ENCODE measurements around the gene FPR1. TPM values are rescaled to one million over a fixed set of nuclear protein-coding genes. Genes with fewer than 3 reads are reported as not detected.

FPR1 gene
- total RNA-seq (7.1 TPM), polyA plus RNA-seq (15.7 TPM)

- H3K4me3 ChIP-seq (ENCODE audit: low read depth, low read length), result no peak within 1 kb of the TSS
- H3K27ac ChIP-seq (ENCODE audit: low read depth), result no peak within 1 kb of the TSS
- no peak for DNase-seq (ENCODE audit: extremely low spot score)
- 83% methylated on average over 2 of the region's 2 CpGs for WGBS
- H3K36me3 ChIP-seq (ENCODE audit: insufficient read depth), result no peaks in the 10 kb centered on the region
- H3K4me1 ChIP-seq (ENCODE audit: insufficient read depth), result no peaks in the 10 kb centered on the region
These were observed at the start of gene FPR1 for GRCh38 chr19:51751655-51752054. TSS of gene FPR1 (minus strand) at chr19:51751878. CDS start at chr19:51746994, 4,884 bp downstream.

GRCh38 chr19:51800473-51801244 is 49.0 kb upstream of the FPR1 start:
- Histone ChIP-seq H3K4me1 (ENCODE audit: insufficient read depth) (no peaks in the 10 kb centered on the region), H3K4me3 (ENCODE audit: low read depth, low read length) (no peak overlapping the region), H3K36me3 (ENCODE audit: insufficient read depth) (no peaks in the 10 kb centered on the region), H3K27ac (ENCODE audit: low read depth) (no peak overlapping the region)
- 34% methylated on average over 7 of the region's 7 CpGs for WGBS
- DNase-seq (ENCODE audit: extremely low spot score), result peak; percentile 20

GRCh38 chr19:51799774-51800472 is 48.2 kb upstream of the FPR1 start:
- no peak for DNase-seq (ENCODE audit: extremely low spot score)
- peak overlapping the region; percentile 3 for H3K27ac ChIP-seq (ENCODE audit: low read depth)
- H3K36me3 ChIP-seq (ENCODE audit: insufficient read depth), result no peaks in the 10 kb centered on the region
- H3K4me3 ChIP-seq (ENCODE audit: low read depth, low read length), result no peak overlapping the region
- no peaks in the 10 kb centered on the region for H3K4me1 ChIP-seq (ENCODE audit: insufficient read depth)
- 66% methylated on average over 13 of the region's 13 CpGs for WGBS

GRCh38 chr19:51799034-51799773 is 47.5 kb upstream of the FPR1 start:
- WGBS, result 31% methylated on average over 20 of the region's 20 CpGs
- H3K4me3 ChIP-seq (ENCODE audit: low read depth, low read length), result no peak overlapping the region
- no peaks in the 10 kb centered on the region for H3K36me3 ChIP-seq (ENCODE audit: insufficient read depth)
- H3K27ac ChIP-seq (ENCODE audit: low read depth), result no peak overlapping the region
- DNase-seq (ENCODE audit: extremely low spot score), result peak; percentile 36
- no peaks in the 10 kb centered on the region for H3K4me1 ChIP-seq (ENCODE audit: insufficient read depth)

- DNase-seq (ENCODE audit: extremely low spot score), result no peak
These were observed 46.4 kb upstream of the FPR1 start for GRCh38 chr19:51798062-51798461.

GRCh38 chr19:51797480-51797879 is 45.8 kb upstream of the FPR1 start:
- WGBS, result 78% methylated on average over 5 of the region's 5 CpGs
- Histone ChIP-seq H3K27ac (ENCODE audit: low read depth) (no peak overlapping the region), H3K4me1 (ENCODE audit: insufficient read depth) (no peaks in the 10 kb centered on the region), H3K4me3 (ENCODE audit: low read depth, low read length) (no peak overlapping the region), H3K36me3 (ENCODE audit: insufficient read depth) (no peaks in the 10 kb centered on the region)
- no peak for DNase-seq (ENCODE audit: extremely low spot score)

More at GRCh38 chr19:51798062-51798461, 46.4 kb upstream of the FPR1 start:
- WGBS, result 65% methylated on average over 3 of the region's 3 CpGs
- H3K4me1 ChIP-seq (ENCODE audit: insufficient read depth), result no peaks in the 10 kb centered on the region
- no peak overlapping the region for H3K4me3 ChIP-seq (ENCODE audit: low read depth, low read length)
- H3K36me3 ChIP-seq (ENCODE audit: insufficient read depth), result no peaks in the 10 kb centered on the region
- no peak overlapping the region for H3K27ac ChIP-seq (ENCODE audit: low read depth)

- Histone ChIP-seq H3K4me3 (ENCODE audit: low read depth, low read length) (no peak overlapping the region), H3K4me1 (ENCODE audit: insufficient read depth) (no peaks in the 10 kb centered on the region), H3K36me3 (ENCODE audit: insufficient read depth) (no peaks in the 10 kb centered on the region), H3K27ac (ENCODE audit: low read depth) (no peak overlapping the region)
- 81% methylated on average over 8 of the region's 8 CpGs for WGBS
- DNase-seq (ENCODE audit: extremely low spot score), result no peak
These were observed 44.6 kb upstream of the FPR1 start for GRCh38 chr19:51796195-51796679.

GRCh38 chr19:51794885-51795490 is 43.3 kb upstream of the FPR1 start, which contains the start of gene FPR3:
TSS of gene FPR3 (plus strand) at chr19:51795157. CDS start at chr19:51823749, 28,592 bp downstream.
- DNase-seq (ENCODE audit: extremely low spot score), result no peak
- H3K27ac ChIP-seq (ENCODE audit: low read depth), result no peak within 1 kb of the TSS
- WGBS, result 26% methylated on average over 2 of the region's 2 CpGs

GRCh38 chr19:51793994-51794393 is 42.3 kb upstream of the FPR1 start:
- H3K4me3 ChIP-seq (ENCODE audit: low read depth, low read length), result no peak overlapping the region
- H3K27ac ChIP-seq (ENCODE audit: low read depth), result no peak overlapping the region
- WGBS, result 81% methylated on average over 2 of the region's 2 CpGs
- DNase-seq (ENCODE audit: extremely low spot score), result no peak
- no peaks in the 10 kb centered on the region for H3K4me1 ChIP-seq (ENCODE audit: insufficient read depth)
- no peaks in the 10 kb centered on the region for H3K36me3 ChIP-seq (ENCODE audit: insufficient read depth)

More at GRCh38 chr19:51794885-51795490, 43.3 kb upstream of the FPR1 start, which contains the start of gene FPR3:
- no peaks in the 10 kb centered on the region for H3K36me3 ChIP-seq (ENCODE audit: insufficient read depth)
- no peak within 1 kb of the TSS for H3K4me3 ChIP-seq (ENCODE audit: low read depth, low read length)
- H3K4me1 ChIP-seq (ENCODE audit: insufficient read depth), result no peaks in the 10 kb centered on the region

GRCh38 chr19:51792932-51793331 is 41.3 kb upstream of the FPR1 start:
- no peak overlapping the region for H3K27ac ChIP-seq (ENCODE audit: low read depth)
- WGBS, result 76% methylated on average over 2 of the region's 2 CpGs
- no peak for DNase-seq (ENCODE audit: extremely low spot score)
- H3K36me3 ChIP-seq (ENCODE audit: insufficient read depth), result no peaks in the 10 kb centered on the region
- no peaks in the 10 kb centered on the region for H3K4me1 ChIP-seq (ENCODE audit: insufficient read depth)
- no peak overlapping the region for H3K4me3 ChIP-seq (ENCODE audit: low read depth, low read length)

- WGBS, result 79% methylated on average over 6 of the region's 6 CpGs
- Histone ChIP-seq H3K36me3 (ENCODE audit: insufficient read depth) (no peaks in the 10 kb centered on the region), H3K4me3 (ENCODE audit: low read depth, low read length) (no peak overlapping the region), H3K4me1 (ENCODE audit: insufficient read depth) (no peaks in the 10 kb centered on the region), H3K27ac (ENCODE audit: low read depth) (no peak overlapping the region)
- DNase-seq (ENCODE audit: extremely low spot score), result no peak
These were observed 37.5 kb upstream of the FPR1 start for GRCh38 chr19:51789061-51789795.

- WGBS, result 71% methylated on average over 2 of the region's 2 CpGs
- no peak overlapping the region for H3K27ac ChIP-seq (ENCODE audit: low read depth)
These were observed 36.4 kb upstream of the FPR1 start for GRCh38 chr19:51788029-51788428.

More at GRCh38 chr19:51788029-51788428, 36.4 kb upstream of the FPR1 start:
- H3K4me3 ChIP-seq (ENCODE audit: low read depth, low read length), result no peak overlapping the region
- no peak for DNase-seq (ENCODE audit: extremely low spot score)
- H3K4me1 ChIP-seq (ENCODE audit: insufficient read depth), result no peaks in the 10 kb centered on the region
- H3K36me3 ChIP-seq (ENCODE audit: insufficient read depth), result no peaks in the 10 kb centered on the region
